ENCODE results near the gene EPC1.
"Not testable (repeated sequence)": the region's sequence is repeated elsewhere in the genome, so short reads cannot be mapped to it uniquely, and the experiment has no call there.

The EPC1 gene

GRCh38 chr10:32279795-32280194 is 67.2 kb downstream of the EPC1 start:
- DNase-seq (ENCODE audit: low read depth, low spot score) = no peak

GRCh38 chr10:32273336-32273735 is 73.6 kb downstream of the EPC1 start:
- no peak for DNase-seq (ENCODE audit: low read depth, low spot score)

GRCh38 chr10:32271617-32272016 is 75.3 kb downstream of the EPC1 start:
- DNase-seq (ENCODE audit: low read depth, low spot score) = no peak

GRCh38 chr10:32269343-32270100 is 77.4 kb downstream of the EPC1 start:
- no peak for DNase-seq (ENCODE audit: low read depth, low spot score)

GRCh38 chr10:32268788-32269187 is 78.2 kb downstream of the EPC1 start:
- DNase-seq (ENCODE audit: low read depth, low spot score) = no peak

GRCh38 chr10:32266979-32267378 is 80.0 kb downstream of the EPC1 start:
- DNase-seq (ENCODE audit: low read depth, low spot score) = peak; percentile 83

GRCh38 chr10:32266566-32266965 is 80.4 kb downstream of the EPC1 start:
- DNase-seq (ENCODE audit: low read depth, low spot score) = no peak

- DNase-seq (ENCODE audit: low read depth, low spot score) = no peak
Measured at GRCh38 chr10:32265756-32266155, 81.2 kb downstream of the EPC1 start.

GRCh38 chr10:32263300-32263699 is 83.7 kb downstream of the EPC1 start:
- DNase-seq (ENCODE audit: low read depth, low spot score) = peak; percentile 7

- DNase-seq (ENCODE audit: low read depth, low spot score) = no peak
Measured at GRCh38 chr10:32259551-32259950, 87.4 kb downstream of the EPC1 start.

GRCh38 chr10:32256613-32257437 is 90.1 kb downstream of the EPC1 start:
- peak; percentile 89 for DNase-seq (ENCODE audit: low read depth, low spot score)

GRCh38 chr10:32253821-32254220 is 93.1 kb downstream of the EPC1 start:
- DNase-seq (ENCODE audit: low read depth, low spot score) = peak; percentile 13

- DNase-seq (ENCODE audit: low read depth, low spot score) = peak; percentile 76
Measured at GRCh38 chr10:32253276-32253675, 93.7 kb downstream of the EPC1 start.

GRCh38 chr10:32250489-32250888 is 96.5 kb downstream of the EPC1 start:
- not testable (repeated sequence) for DNase-seq (ENCODE audit: low read depth, low spot score)

- DNase-seq (ENCODE audit: low read depth, low spot score) = no peak
Measured at GRCh38 chr10:32246685-32247084, 100.3 kb downstream of the EPC1 start.

- DNase-seq (ENCODE audit: low read depth, low spot score) = no peak
Measured at GRCh38 chr10:32245760-32246159, 101.2 kb downstream of the EPC1 start.

- peak; percentile 26 for DNase-seq (ENCODE audit: low read depth, low spot score)
Measured at GRCh38 chr10:32244421-32245207, 102.3 kb downstream of the EPC1 start.

GRCh38 chr10:32244011-32244410 is 102.9 kb downstream of the EPC1 start:
- no peak for DNase-seq (ENCODE audit: low read depth, low spot score)

GRCh38 chr10:32241946-32242345 is 105.0 kb downstream of the EPC1 start:
- no peak for DNase-seq (ENCODE audit: low read depth, low spot score)

GRCh38 chr10:32240471-32240870 is 106.5 kb downstream of the EPC1 start:
- DNase-seq (ENCODE audit: low read depth, low spot score) = no peak

- no peak for DNase-seq (ENCODE audit: low read depth, low spot score)
Measured at GRCh38 chr10:32239769-32240168, 107.2 kb downstream of the EPC1 start.
